Astrocyte (in vitro differentiated cells and primary cell): ENCODE results near the gene DCLK2.

Experiments
- EZH2 ChIP-seq: IDR thresholded peaks from 2 replicates; pipeline ENCODE4 v1.6.1; 2012; ENCODE audit warnings: mild to moderate bottlenecking, low read length, inconsistent platforms; ENCODE audit not compliant: insufficient read depth
- TF ChIP-seq, protein P1 (sequence below): IDR thresholded peaks from 2 replicates; pipeline ENCODE4 v1.5.1; 2011; ENCODE audit warnings: low read depth, mild to moderate bottlenecking, inconsistent platforms, low read length, moderate library complexity; ENCODE audit not compliant: insufficient read depth

- TF ChIP-seq, protein P1, sequence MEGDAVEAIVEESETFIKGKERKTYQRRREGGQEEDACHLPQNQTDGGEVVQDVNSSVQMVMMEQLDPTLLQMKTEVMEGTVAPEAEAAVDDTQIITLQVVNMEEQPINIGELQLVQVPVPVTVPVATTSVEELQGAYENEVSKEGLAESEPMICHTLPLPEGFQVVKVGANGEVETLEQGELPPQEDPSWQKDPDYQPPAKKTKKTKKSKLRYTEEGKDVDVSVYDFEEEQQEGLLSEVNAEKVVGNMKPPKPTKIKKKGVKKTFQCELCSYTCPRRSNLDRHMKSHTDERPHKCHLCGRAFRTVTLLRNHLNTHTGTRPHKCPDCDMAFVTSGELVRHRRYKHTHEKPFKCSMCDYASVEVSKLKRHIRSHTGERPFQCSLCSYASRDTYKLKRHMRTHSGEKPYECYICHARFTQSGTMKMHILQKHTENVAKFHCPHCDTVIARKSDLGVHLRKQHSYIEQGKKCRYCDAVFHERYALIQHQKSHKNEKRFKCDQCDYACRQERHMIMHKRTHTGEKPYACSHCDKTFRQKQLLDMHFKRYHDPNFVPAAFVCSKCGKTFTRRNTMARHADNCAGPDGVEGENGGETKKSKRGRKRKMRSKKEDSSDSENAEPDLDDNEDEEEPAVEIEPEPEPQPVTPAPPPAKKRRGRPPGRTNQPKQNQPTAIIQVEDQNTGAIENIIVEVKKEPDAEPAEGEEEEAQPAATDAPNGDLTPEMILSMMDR: no peak
- TF ChIP-seq EZH2: no peak
Measured at GRCh38 chr4:150149381-150149780, 71.1 kb downstream of the DCLK2 start.
